KBM-7 (cell line): ENCODE results near the gene LILRA6.
"Not testable (repeated sequence)": the region's sequence is repeated elsewhere in the genome, so short reads cannot be mapped to it uniquely, and the experiment has no call there.

ENCODE experiments used
- DNase-seq: peaks from one replicate; pipeline ENCODE4 v3.0.0-alpha.2; 2015
- in situ Hi-C: fragments of 300-500 bp; cut with MboI; formaldehyde crosslinking; loops from 2 replicates; pipeline ENCODE4 v1.14.3; 2020; ENCODE audit warnings: low sequenced_read_pairs, low pct_unique_long_range_greater_than_20kb, mixed read lengths

LILRA6 gene

GRCh38 chr19:54214734-54215133 lies 27.9 kb downstream of the LILRA6 start:
- in situ Hi-C loops, DNase-seq: not testable (repeated sequence)

- in situ Hi-C loops, DNase-seq: not testable (repeated sequence)
Observed at GRCh38 chr19:54214217-54214616, 28.4 kb downstream of the LILRA6 start.

GRCh38 chr19:54211235-54211634 lies 31.4 kb downstream of the LILRA6 start:
- in situ Hi-C loops = no loop called here

GRCh38 chr19:54209811-54210494 lies 32.6 kb downstream of the LILRA6 start:
- in situ Hi-C loops = no loop called here
- peak; percentile 91 for DNase-seq

More at GRCh38 chr19:54211235-54211634, 31.4 kb downstream of the LILRA6 start:
- DNase-seq = no peak

- DNase-seq = no peak
- in situ Hi-C loops = no loop called here
Observed at GRCh38 chr19:54209058-54209810, 33.4 kb downstream of the LILRA6 start.

GRCh38 chr19:54208784-54209057 lies 33.9 kb downstream of the LILRA6 start:
- in situ Hi-C loops = no loop called here
- DNase-seq = no peak

GRCh38 chr19:54207983-54208783 lies 34.4 kb downstream of the LILRA6 start:
- in situ Hi-C loops = no loop called here
- peak; percentile 100 for DNase-seq

- no peak for DNase-seq
- in situ Hi-C loops = no loop called here
Observed at GRCh38 chr19:54207676-54207982, 35.0 kb downstream of the LILRA6 start.

- in situ Hi-C loops, DNase-seq: not testable (repeated sequence)
Observed at GRCh38 chr19:54207193-54207592, 35.4 kb downstream of the LILRA6 start.

- DNase-seq = no peak
- in situ Hi-C loops = no loop called here
Observed at GRCh38 chr19:54206831-54207177, 35.8 kb downstream of the LILRA6 start.

- no peak for DNase-seq
- in situ Hi-C loops = no loop called here
Observed at GRCh38 chr19:54206030-54206830, 36.4 kb downstream of the LILRA6 start.

GRCh38 chr19:54204767-54205468 lies 37.7 kb downstream of the LILRA6 start:
- no peak for DNase-seq
- in situ Hi-C loops = no loop called here

GRCh38 chr19:54203151-54203611 lies 39.4 kb downstream of the LILRA6 start:
- in situ Hi-C loops = no loop called here
- DNase-seq = no peak

- no peak for DNase-seq
- in situ Hi-C loops = no loop called here
Observed at GRCh38 chr19:54201980-54202379, 40.6 kb downstream of the LILRA6 start.

GRCh38 chr19:54201172-54201701 lies 41.4 kb downstream of the LILRA6 start:
- no peak for DNase-seq
- in situ Hi-C loops = no loop called here

- in situ Hi-C loops = no loop called here
- DNase-seq = no peak
Observed at GRCh38 chr19:54199401-54199800, 43.2 kb downstream of the LILRA6 start.

GRCh38 chr19:54197121-54197520 lies 45.5 kb downstream of the LILRA6 start:
- DNase-seq = no peak
- in situ Hi-C loops = no loop called here

- no peak for DNase-seq
- in situ Hi-C loops = no loop called here
Observed at GRCh38 chr19:54196536-54196935, 46.1 kb downstream of the LILRA6 start.

GRCh38 chr19:54194463-54194862 lies 48.1 kb downstream of the LILRA6 start:
- in situ Hi-C loops, DNase-seq: not testable (repeated sequence)
